H9 (cell line): ENCODE data around the gene PKMYT1. TPM values are rescaled to one million over a fixed set of nuclear protein-coding genes. Genes with fewer than 3 reads are reported as not detected.
A peak's percentile ranks its signal among the peaks of the same experiment; 100 is the strongest.

Source experiments
- DNase-seq: peaks from one replicate; pipeline ENCODE4 v3.0.0-alpha.2; 2017
- H2AFZ ChIP-seq: one replicate; pipeline ENCODE4 v1.6.1; 2013; ENCODE audit warnings: mild to moderate bottlenecking, low read length, control low read depth, moderate library complexity
- H2AK5ac ChIP-seq: 2 replicates; pipeline ENCODE4 v1.6.1; 2013; ENCODE audit warnings: low read length, control low read depth, mixed read lengths; ENCODE audit not compliant: insufficient read length
- H2BK120ac ChIP-seq: one replicate; pipeline ENCODE4 v1.6.1; 2013; ENCODE audit warnings: low read depth, mild to moderate bottlenecking, low read length, control low read depth, inconsistent platforms; ENCODE audit not compliant: poor library complexity, severe bottlenecking
- H2BK12ac ChIP-seq: 2 replicates; pipeline ENCODE4 v1.6.1; 2013; ENCODE audit warnings: low read length, control low read depth, mixed read lengths, low read depth; ENCODE audit not compliant: insufficient read length
- H2BK15ac ChIP-seq: 2 replicates; pipeline ENCODE4 v1.6.1; 2013; ENCODE audit warnings: low read depth, low read length, control low read depth
- H2BK20ac ChIP-seq: one replicate; pipeline ENCODE4 v1.6.1; 2013; ENCODE audit warnings: low read depth, mild to moderate bottlenecking, low read length, control low read depth, inconsistent platforms; ENCODE audit not compliant: poor library complexity, severe bottlenecking
- H2BK5ac ChIP-seq: 2 replicates; pipeline ENCODE4 v1.6.1; 2013; ENCODE audit warnings: low read length, control low read depth, mixed read lengths; ENCODE audit not compliant: insufficient read length
- H3K14ac ChIP-seq: 2 replicates; pipeline ENCODE4 v1.6.1; 2013; ENCODE audit warnings: low read length, control low read depth; ENCODE audit not compliant: insufficient read depth
- H3K18ac ChIP-seq: 2 replicates; pipeline ENCODE4 v1.6.1; 2013; ENCODE audit warnings: low read depth, mild to moderate bottlenecking, mixed read lengths, low read length, control low read depth; ENCODE audit not compliant: insufficient read length
- H3K23ac ChIP-seq: 2 replicates; pipeline ENCODE4 v1.6.1; 2013; ENCODE audit warnings: low read length, control low read depth, mixed read lengths, low read depth; ENCODE audit not compliant: insufficient read length
- H3K23me2 ChIP-seq: 2 replicates; pipeline ENCODE4 v1.6.1; 2013; ENCODE audit warnings: low read depth, mild to moderate bottlenecking, mixed read lengths, low read length, control low read depth; ENCODE audit not compliant: insufficient read length, poor library complexity, severe bottlenecking
- H3K27ac ChIP-seq: 2 replicates; pipeline ENCODE4 v1.5.1; 2013; ENCODE audit warnings: low read length, control low read depth, mixed read lengths, low read depth; ENCODE audit not compliant: insufficient read length
- H3K27me3 ChIP-seq: 2 replicates; pipeline ENCODE4 v1.6.1; 2013; ENCODE audit warnings: low read length, control low read depth, inconsistent platforms; ENCODE audit not compliant: insufficient read depth
- H3K4ac ChIP-seq: 2 replicates; pipeline ENCODE4 v1.6.1; 2013; ENCODE audit warnings: low read depth, mild to moderate bottlenecking, control low read depth, inconsistent platforms, low read length, moderate library complexity
- H3K4me1 ChIP-seq: 2 replicates; pipeline ENCODE4 v1.6.1; 2013; ENCODE audit warnings: low read length, control low read depth, inconsistent platforms; ENCODE audit not compliant: insufficient read depth
- H3K4me2 ChIP-seq: 2 replicates; pipeline ENCODE4 v1.6.1; 2013; ENCODE audit warnings: low read length, control low read depth, mixed read lengths; ENCODE audit not compliant: insufficient read length, insufficient read depth
- H3K56ac ChIP-seq: 2 replicates; pipeline ENCODE4 v1.6.1; 2013; ENCODE audit warnings: low read depth, mild to moderate bottlenecking, mixed read lengths, low read length, control low read depth; ENCODE audit not compliant: insufficient read length
- H3K79me1 ChIP-seq: 2 replicates; pipeline ENCODE4 v1.6.1; 2013; ENCODE audit warnings: low read depth, mild to moderate bottlenecking, moderate library complexity, low read length, control low read depth, inconsistent platforms; ENCODE audit not compliant: insufficient read depth, poor library complexity, severe bottlenecking
- H3K79me2 ChIP-seq: 2 replicates; pipeline ENCODE4 v1.6.1; 2013; ENCODE audit warnings: low read length, control low read depth, inconsistent platforms; ENCODE audit not compliant: insufficient read depth
- H3K9ac ChIP-seq: 2 replicates; pipeline ENCODE4 v1.6.1; 2013; ENCODE audit warnings: low read length, control low read depth, mixed read lengths; ENCODE audit not compliant: insufficient read length; ENCODE audit errors: extremely low read depth
- H3K9me3 ChIP-seq: one replicate; pipeline ENCODE4 v1.6.1; 2013; ENCODE audit warnings: low read depth, low read length, inconsistent platforms; ENCODE audit not compliant: control insufficient read depth
- H3T11ph ChIP-seq: one replicate; pipeline ENCODE4 v1.6.1; 2013; ENCODE audit warnings: mild to moderate bottlenecking, low read length, control low read depth, inconsistent platforms
- H4K20me1 ChIP-seq: one replicate; pipeline ENCODE4 v1.6.1; 2013; ENCODE audit not compliant: control insufficient read depth, insufficient read length, insufficient read depth
- H4K5ac ChIP-seq: 2 replicates; pipeline ENCODE4 v1.6.1; 2013; ENCODE audit warnings: low read depth, mild to moderate bottlenecking, mixed read lengths, low read length, control low read depth; ENCODE audit not compliant: insufficient read length
- H4K8ac ChIP-seq: replicated peaks from 2 replicates; pipeline ENCODE4 v1.6.1; 2013; ENCODE audit warnings: low read length, control low read depth, mixed read lengths, low read depth; ENCODE audit not compliant: insufficient read length
- H4K91ac ChIP-seq: 2 replicates; pipeline ENCODE4 v1.6.1; 2013; ENCODE audit warnings: low read depth, mild to moderate bottlenecking, moderate library complexity, mixed read lengths, low read length, control low read depth; ENCODE audit not compliant: insufficient read length
- H3K27ac Mint-ChIP-seq, 3 experiments: 2 replicates in 2 of 3; 3 replicates in 1 of 3; pipeline ENCODE4 v1.8.0; 2020 to 2021; ENCODE audit warnings: mixed read lengths in 3 of 3, mild to moderate bottlenecking in 1 of 3, moderate library complexity in 1 of 3
- H3K27me3 Mint-ChIP-seq: 2 replicates; pipeline ENCODE4 v1.8.0; 2021; ENCODE audit warnings: low read depth, mild to moderate bottlenecking, moderate library complexity, mixed read lengths
- H3K36me3 Mint-ChIP-seq, 3 experiments: 2 replicates in 2 of 3; 3 replicates in 1 of 3; pipeline ENCODE4 v1.8.0; 2020 to 2021; ENCODE audit warnings: low read depth in 3 of 3, mixed read lengths in 3 of 3; ENCODE audit not compliant: insufficient read depth in 1 of 3
- H3K4me1 Mint-ChIP-seq, 2 experiments: 2 replicates each; pipeline ENCODE4 v1.8.0; 2020; ENCODE audit warnings: mixed read lengths in 2 of 2
- H3K4me3 Mint-ChIP-seq, 2 experiments: 2 replicates in 1 of 2; 3 replicates in 1 of 2; pipeline ENCODE4 v1.8.0; 2020 to 2021; ENCODE audit warnings: mild to moderate bottlenecking in 2 of 2, mixed read lengths in 2 of 2, moderate library complexity in 1 of 2
- H3K9me3 Mint-ChIP-seq, 2 experiments: 2 replicates in 1 of 2; 3 replicates in 1 of 2; pipeline ENCODE4 v1.8.0; 2020; ENCODE audit warnings: mild to moderate bottlenecking in 2 of 2, mixed read lengths in 2 of 2, moderate library complexity in 1 of 2
- WGBS: extraction: QIAGEN DNeasy Blood & Tissue Kit; methylation state at CpG from one replicate; pipeline ENCODE4 v1.1.7; 2013; ENCODE audit warnings: missing lambda C conversion rate, low lambda C conversion rate, mixed read lengths; ENCODE audit not compliant: insufficient read length; ENCODE audit errors: extremely low coverage; 5-methylcytosine and 5-hydroxymethylcytosine counted together
- total RNA-seq: library from RNA; stranded (reverse); gene quantifications from 2 replicates; pipeline ENCODE4 v1.2.1, GENCODE V29; 2021
- TF ChIP-seq, protein P1 (sequence below): fragments of 200-600 bp; sonication (generic); conservative IDR thresholded peaks from 3 replicates; pipeline ENCODE4 v1.8.0; 2021; ENCODE audit warnings: antibody characterized with exemption, mild to moderate bottlenecking

Gene PKMYT1
- total RNA-seq, 1 experiment from 2014 or later: 114 TPM

DNA sequence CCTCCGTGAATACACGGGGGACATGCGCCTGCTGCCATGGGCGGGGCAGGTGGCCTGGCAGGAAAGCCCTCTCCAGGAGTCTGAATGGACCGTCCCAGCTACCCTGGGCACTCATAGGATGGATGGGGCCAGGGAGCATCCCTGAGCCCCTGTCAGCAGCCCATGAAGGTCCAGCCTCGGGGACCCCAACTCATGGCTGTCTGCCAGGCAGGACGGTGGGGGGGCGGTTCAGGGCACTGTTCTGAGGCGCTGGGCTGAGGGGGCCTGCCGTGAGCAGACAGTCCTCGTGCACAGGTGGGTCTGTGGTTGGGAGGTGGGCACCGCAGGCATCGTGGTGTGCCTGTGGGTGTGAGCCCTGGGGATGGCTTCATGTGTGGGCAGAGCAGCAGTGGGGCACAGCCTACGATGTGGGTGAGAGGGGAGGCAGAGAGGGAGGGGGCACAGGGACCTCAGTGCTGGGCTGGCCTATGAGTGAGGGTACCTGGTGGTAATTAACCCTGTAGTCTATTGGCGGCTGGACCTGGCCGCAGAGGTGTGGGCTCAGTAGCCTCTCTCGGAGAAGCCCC lies 6.5 kb upstream of the PKMYT1 start:
- TF ChIP-seq, protein P1, sequence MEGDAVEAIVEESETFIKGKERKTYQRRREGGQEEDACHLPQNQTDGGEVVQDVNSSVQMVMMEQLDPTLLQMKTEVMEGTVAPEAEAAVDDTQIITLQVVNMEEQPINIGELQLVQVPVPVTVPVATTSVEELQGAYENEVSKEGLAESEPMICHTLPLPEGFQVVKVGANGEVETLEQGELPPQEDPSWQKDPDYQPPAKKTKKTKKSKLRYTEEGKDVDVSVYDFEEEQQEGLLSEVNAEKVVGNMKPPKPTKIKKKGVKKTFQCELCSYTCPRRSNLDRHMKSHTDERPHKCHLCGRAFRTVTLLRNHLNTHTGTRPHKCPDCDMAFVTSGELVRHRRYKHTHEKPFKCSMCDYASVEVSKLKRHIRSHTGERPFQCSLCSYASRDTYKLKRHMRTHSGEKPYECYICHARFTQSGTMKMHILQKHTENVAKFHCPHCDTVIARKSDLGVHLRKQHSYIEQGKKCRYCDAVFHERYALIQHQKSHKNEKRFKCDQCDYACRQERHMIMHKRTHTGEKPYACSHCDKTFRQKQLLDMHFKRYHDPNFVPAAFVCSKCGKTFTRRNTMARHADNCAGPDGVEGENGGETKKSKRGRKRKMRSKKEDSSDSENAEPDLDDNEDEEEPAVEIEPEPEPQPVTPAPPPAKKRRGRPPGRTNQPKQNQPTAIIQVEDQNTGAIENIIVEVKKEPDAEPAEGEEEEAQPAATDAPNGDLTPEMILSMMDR: no peak
- H3K27ac ChIP-seq: no peak overlapping the region
- no peak overlapping the region for H3K9ac ChIP-seq
- no CpG with 5 or more reads among the region's 17 CpGs for WGBS
- no peak overlapping the region for H2AK5ac ChIP-seq
- H3K27me3 Mint-ChIP-seq: peaks cover 10% of the 10 kb centered on the region
- no peaks in the 10 kb centered on the region for H3K27me3 ChIP-seq
- no peak overlapping the region for H3K56ac ChIP-seq
- no peak overlapping the region for H2BK12ac ChIP-seq
- H2BK5ac ChIP-seq: no peak overlapping the region
- H3K27ac Mint-ChIP-seq: peak overlapping the region in 1 of 3 experiments; percentile 74; a peak in 1 of 7 replicates
- peaks cover 23 to 52% of the 10 kb centered on the region in 2 experiments for H3K4me1 Mint-ChIP-seq
- no peak for DNase-seq
- H3K23ac ChIP-seq: no peak overlapping the region
- H3K14ac ChIP-seq: peak overlapping the region; percentile 63; the same call in 1 of the 2 replicates
- no peaks in the 10 kb centered on the region; the same call in 1 of the 2 replicates for H3K4me1 ChIP-seq
- H4K20me1 ChIP-seq: no peaks in the 10 kb centered on the region
- no peak overlapping the region for H2BK120ac ChIP-seq
- H3K79me1 ChIP-seq: no peaks in the 10 kb centered on the region
- no peak overlapping the region for H3T11ph ChIP-seq
- H4K5ac ChIP-seq: no peak overlapping the region
- no peaks in the 10 kb centered on the region for H3K9me3 Mint-ChIP-seq
- no peak overlapping the region for H3K4ac ChIP-seq
- no peak overlapping the region for H2BK15ac ChIP-seq
- H4K8ac ChIP-seq: no peak overlapping the region
- no peak overlapping the region for H4K91ac ChIP-seq
- H3K4me3 Mint-ChIP-seq: no peak overlapping the region
- H3K79me2 ChIP-seq: no peaks in the 10 kb centered on the region
- H2BK20ac ChIP-seq: no peak overlapping the region
- no peak overlapping the region for H2AFZ ChIP-seq
- H3K9me3 ChIP-seq: no peaks in the 10 kb centered on the region
- H3K23me2 ChIP-seq: no peaks in the 10 kb centered on the region
- H3K18ac ChIP-seq: no peak overlapping the region
- no peaks in the 10 kb centered on the region for H3K36me3 Mint-ChIP-seq
- H3K4me2 ChIP-seq: no peak overlapping the region
